Neural cell (in vitro differentiated cells): ENCODE results near the gene LINGO4.

Source experiments
- CTCF ChIP-seq: fragments of 450-650 bp; IDR thresholded peaks from 2 replicates; pipeline ENCODE4 v1.5.1; 2014; ENCODE audit warnings: antibody characterized with exemption, mild to moderate bottlenecking, moderate library complexity; ENCODE audit not compliant: poor library complexity, severe bottlenecking
- EP300 ChIP-seq: fragments of 450-650 bp; conservative IDR thresholded peaks from 2 replicates; pipeline ENCODE4 v1.6.1; 2014; ENCODE audit warnings: antibody characterized with exemption, mild to moderate bottlenecking, moderate library complexity; ENCODE audit not compliant: poor library complexity, severe bottlenecking
- MXI1 ChIP-seq: fragments of 450-650 bp; conservative IDR thresholded peaks from 2 replicates; pipeline ENCODE4 v1.6.1; 2014; ENCODE audit warnings: antibody characterized with exemption, mild to moderate bottlenecking; ENCODE audit not compliant: poor library complexity, severe bottlenecking
- POLR2AphosphoS5 ChIP-seq: IDR thresholded peaks from 2 replicates; pipeline ENCODE4 v1.6.1; 2012

DNA sequence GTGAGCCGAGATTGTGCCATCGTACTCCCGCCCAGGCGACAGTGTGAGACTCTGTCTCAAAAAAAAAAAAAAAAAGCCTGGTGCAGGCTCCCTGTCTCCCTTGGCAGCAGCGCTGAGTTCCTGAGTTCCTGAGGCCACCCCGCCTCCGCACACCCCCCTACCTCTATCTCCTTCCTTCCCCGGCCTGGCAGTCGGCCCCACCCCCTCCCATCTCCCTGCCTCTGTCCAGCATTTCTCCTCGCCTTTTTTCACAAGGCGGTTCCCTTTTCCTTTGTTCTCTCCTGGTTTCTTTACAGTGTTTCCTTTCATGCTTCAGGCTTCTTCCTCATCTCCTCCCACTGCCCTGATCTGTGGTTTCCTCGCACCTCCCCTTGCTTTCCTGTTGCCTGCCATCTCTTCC, 23.7 kb upstream of the LINGO4 start:
- TF ChIP-seq MXI1 (no peak), CTCF (no peak), POLR2AphosphoS5 (no peak), EP300 (no peak)
